Spleen (tissue), 7 donors: ENCODE results near the gene PRKX.

Source experiments
- POLR2A ChIP-seq, 3 donors: fragments of 450-650 bp; IDR thresholded peaks; one replicate each; pipeline ENCODE4 v1.5.1; 2017; ENCODE audit warnings: antibody characterized with exemption in 3 of 3, mild to moderate bottlenecking in 1 of 3
- POLR2AphosphoS5 ChIP-seq, 3 donors: sonication (generic); formaldehyde crosslinking; IDR thresholded peaks; one replicate each; pipeline ENCODE4 v1.5.1; 2017; ENCODE audit warnings: antibody characterized with exemption in 3 of 3
- TF ChIP-seq, protein P1 (sequence below), 11 experiments: fragments of 200-600 bp in 7 of 11; fragments of 450-650 bp in 4 of 11; sonication (generic) in 4 of 11; IDR thresholded peaks in 8 of 11; conservative IDR thresholded peaks in 3 of 11; 1 replicate in 7 of 11; 2 replicates in 4 of 11; pipeline versions ENCODE4 v1.4.0 to v1.8.0; 2016 to 2021; ENCODE audit warnings: antibody characterized with exemption in 11 of 11, inconsistent platforms in 4 of 11, mild to moderate bottlenecking in 1 of 11
- donor health status: DM: no; HTN: no; CAD: no; lungs with moderate emphysema.
- donor health status: DM: no; HTN: no; CAD: no.
- donor health status: DM: no; HTN: no; CAD: no.

DNA sequence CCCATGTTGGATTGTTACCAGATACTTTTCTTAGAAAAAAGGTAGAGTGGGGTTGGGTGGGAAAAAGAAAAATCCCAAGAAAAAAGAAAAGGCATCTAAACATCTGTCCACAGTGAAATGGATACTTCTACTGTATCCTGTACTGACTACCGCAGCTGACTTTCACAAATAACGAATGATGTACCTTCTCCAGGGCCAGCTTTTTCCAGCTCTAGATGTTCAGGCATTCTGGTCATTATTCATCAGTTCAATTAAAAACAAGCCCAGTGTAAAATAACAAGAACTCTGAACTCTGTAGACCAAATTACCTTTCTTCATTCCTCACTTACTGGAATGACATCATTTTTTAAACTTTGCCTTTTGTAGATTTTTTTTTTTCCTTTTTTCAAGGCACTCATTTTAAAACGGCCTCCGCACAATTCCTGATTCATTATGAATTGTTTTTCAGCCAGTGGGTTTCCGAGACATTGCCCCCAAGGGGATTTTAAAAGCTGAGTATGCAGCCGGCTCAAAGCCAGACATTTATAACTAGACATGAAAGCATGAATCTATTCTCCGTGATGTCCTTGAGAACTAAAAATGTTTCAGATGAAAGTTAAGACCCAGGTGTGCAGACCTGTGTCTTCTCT, 113.5 kb downstream of the PRKX start:
- TF ChIP-seq, protein P1, sequence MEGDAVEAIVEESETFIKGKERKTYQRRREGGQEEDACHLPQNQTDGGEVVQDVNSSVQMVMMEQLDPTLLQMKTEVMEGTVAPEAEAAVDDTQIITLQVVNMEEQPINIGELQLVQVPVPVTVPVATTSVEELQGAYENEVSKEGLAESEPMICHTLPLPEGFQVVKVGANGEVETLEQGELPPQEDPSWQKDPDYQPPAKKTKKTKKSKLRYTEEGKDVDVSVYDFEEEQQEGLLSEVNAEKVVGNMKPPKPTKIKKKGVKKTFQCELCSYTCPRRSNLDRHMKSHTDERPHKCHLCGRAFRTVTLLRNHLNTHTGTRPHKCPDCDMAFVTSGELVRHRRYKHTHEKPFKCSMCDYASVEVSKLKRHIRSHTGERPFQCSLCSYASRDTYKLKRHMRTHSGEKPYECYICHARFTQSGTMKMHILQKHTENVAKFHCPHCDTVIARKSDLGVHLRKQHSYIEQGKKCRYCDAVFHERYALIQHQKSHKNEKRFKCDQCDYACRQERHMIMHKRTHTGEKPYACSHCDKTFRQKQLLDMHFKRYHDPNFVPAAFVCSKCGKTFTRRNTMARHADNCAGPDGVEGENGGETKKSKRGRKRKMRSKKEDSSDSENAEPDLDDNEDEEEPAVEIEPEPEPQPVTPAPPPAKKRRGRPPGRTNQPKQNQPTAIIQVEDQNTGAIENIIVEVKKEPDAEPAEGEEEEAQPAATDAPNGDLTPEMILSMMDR (IDR thresholded peaks at IDR 0.05 in 8 of 11, conservative IDR thresholded peaks at IDR 0.05 in 3 of 11): no peak
- TF ChIP-seq POLR2A (IDR thresholded peaks at IDR 0.05) (no peak), POLR2AphosphoS5 (IDR thresholded peaks at IDR 0.05) (no peak)
